ENCODE measurements around the gene UBA3.

GRCh38 chr3:69102384-69102783 is 22.2 kb upstream of the UBA3 start:
- TF ChIP-seq NFE2 (CRISPR knock-in tag; IDR thresholded peaks at IDR 0.05): no peak
- TF ChIP-seq TAF1 (CRISPR knock-in tag; IDR thresholded peaks at IDR 0.05): no peak
- TF ChIP-seq ZNF101 (CRISPR knock-in tag; IDR thresholded peaks at IDR 0.05; ENCODE audit: borderline replicate concordance, low read depth): no peak
- TF ChIP-seq CTCF (CRISPR knock-in tag; IDR thresholded peaks at IDR 0.05): no peak
- no peak for TF ChIP-seq MAZ (IDR thresholded peaks at IDR 0.05; ENCODE audit: borderline replicate concordance, low read depth, low read length)
- no peak for TF ChIP-seq MAZ (CRISPR knock-in tag; IDR thresholded peaks at IDR 0.05; ENCODE audit: low read depth)
- TF ChIP-seq JDP2 (CRISPR knock-in tag; IDR thresholded peaks at IDR 0.05; ENCODE audit: borderline replicate concordance): no peak
- TF ChIP-seq, protein P1, sequence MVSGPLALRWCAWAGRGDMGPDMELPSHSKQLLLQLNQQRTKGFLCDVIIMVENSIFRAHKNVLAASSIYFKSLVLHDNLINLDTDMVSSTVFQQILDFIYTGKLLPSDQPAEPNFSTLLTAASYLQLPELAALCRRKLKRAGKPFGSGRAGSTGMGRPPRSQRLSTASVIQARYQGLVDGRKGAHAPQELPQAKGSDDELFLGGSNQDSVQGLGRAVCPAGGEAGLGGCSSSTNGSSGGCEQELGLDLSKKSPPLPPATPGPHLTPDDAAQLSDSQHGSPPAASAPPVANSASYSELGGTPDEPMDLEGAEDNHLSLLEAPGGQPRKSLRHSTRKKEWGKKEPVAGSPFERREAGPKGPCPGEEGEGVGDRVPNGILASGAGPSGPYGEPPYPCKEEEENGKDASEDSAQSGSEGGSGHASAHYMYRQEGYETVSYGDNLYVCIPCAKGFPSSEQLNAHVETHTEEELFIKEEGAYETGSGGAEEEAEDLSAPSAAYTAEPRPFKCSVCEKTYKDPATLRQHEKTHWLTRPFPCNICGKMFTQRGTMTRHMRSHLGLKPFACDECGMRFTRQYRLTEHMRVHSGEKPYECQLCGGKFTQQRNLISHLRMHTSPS (CRISPR knock-in tag; IDR thresholded peaks at IDR 0.05; ENCODE audit: low read depth): no peak
- TF ChIP-seq, protein P2, sequence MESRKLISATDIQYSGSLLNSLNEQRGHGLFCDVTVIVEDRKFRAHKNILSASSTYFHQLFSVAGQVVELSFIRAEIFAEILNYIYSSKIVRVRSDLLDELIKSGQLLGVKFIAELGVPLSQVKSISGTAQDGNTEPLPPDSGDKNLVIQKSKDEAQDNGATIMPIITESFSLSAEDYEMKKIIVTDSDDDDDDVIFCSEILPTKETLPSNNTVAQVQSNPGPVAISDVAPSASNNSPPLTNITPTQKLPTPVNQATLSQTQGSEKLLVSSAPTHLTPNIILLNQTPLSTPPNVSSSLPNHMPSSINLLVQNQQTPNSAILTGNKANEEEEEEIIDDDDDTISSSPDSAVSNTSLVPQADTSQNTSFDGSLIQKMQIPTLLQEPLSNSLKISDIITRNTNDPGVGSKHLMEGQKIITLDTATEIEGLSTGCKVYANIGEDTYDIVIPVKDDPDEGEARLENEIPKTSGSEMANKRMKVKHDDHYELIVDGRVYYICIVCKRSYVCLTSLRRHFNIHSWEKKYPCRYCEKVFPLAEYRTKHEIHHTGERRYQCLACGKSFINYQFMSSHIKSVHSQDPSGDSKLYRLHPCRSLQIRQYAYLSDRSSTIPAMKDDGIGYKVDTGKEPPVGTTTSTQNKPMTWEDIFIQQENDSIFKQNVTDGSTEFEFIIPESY (CRISPR knock-in tag; IDR thresholded peaks at IDR 0.05): no peak
- no peak for TF ChIP-seq AFF4 (CRISPR knock-in tag; IDR thresholded peaks at IDR 0.05)
- TF ChIP-seq ZNF841 (CRISPR knock-in tag; IDR thresholded peaks at IDR 0.05; ENCODE audit: borderline replicate concordance): no peak
- TF ChIP-seq MXD4 (CRISPR knock-in tag; IDR thresholded peaks at IDR 0.05): no peak
- TF ChIP-seq IKZF1 (IDR thresholded peaks at IDR 0.05): no peak
- no peak for TF ChIP-seq IRF9 (CRISPR knock-in tag; IDR thresholded peaks at IDR 0.05; ENCODE audit: borderline replicate concordance)
- no peak for TF ChIP-seq KLF9 (CRISPR knock-in tag; IDR thresholded peaks at IDR 0.05; ENCODE audit: low read depth)
